HepG2 (cell line): ENCODE results near the gene LRRC4C. TPM values are rescaled to one million over a fixed set of nuclear protein-coding genes. Genes with fewer than 3 reads are reported as not detected.

ENCODE experiments used
- ATAC-seq: fragments of 200-7000 bp; cut with Tn5 transposase; 3 replicates; pipeline ENCODE4 v1.9.1; 2020; ENCODE audit warnings: mild to moderate bottlenecking, moderate library complexity
- BruUV-seq: library from RNA; stranded (reverse); fragments of 400-500 nt; replicated peaks from 2 replicates; lab custom pipeline; 2021; lab: Mats Ljungman, UMichigan
- CTCF ChIA-PET: fragments of 300-600 bp; formaldehyde crosslinking; extraction: SDS; loops from one replicate; lab custom pipeline; 2021; ENCODE audit warnings: low total read pairs, inconsistent platforms, low intra/inter-chr PET ratio; lab: Yijun Ruan, JAX
- POLR2A ChIA-PET: fragments of 350-600 bp; sonication (Branson Sonifier 250); formaldehyde crosslinking; loops from one replicate; lab custom pipeline; 2020; ENCODE audit warnings: antibody characterized with exemption, inconsistent platforms; lab: Yijun Ruan, JAX
- DNase-seq: peaks from one replicate; pipeline ENCODE4 v3.0.0-alpha.2; 2015; ENCODE audit warnings: low spot score
- FAIRE-seq: peaks from 3 replicates; lab custom pipeline; 2011; peaks lifted over from hg19 to GRCh38; lab: Jason Lieb, UNC
- H2AFZ ChIP-seq: one replicate; pipeline ENCODE4 v1.6.1; 2011; ENCODE audit warnings: low read length, inconsistent platforms
- H3K27ac ChIP-seq: fragments of 300-600 bp; 3 replicates; pipeline ENCODE4 v1.8.0; 2011; ENCODE audit warnings: mixed run types, mild to moderate bottlenecking, mixed read lengths, low read length, inconsistent platforms; ENCODE audit not compliant: insufficient read depth; ENCODE audit errors: extremely low read length
- H3K27me3 ChIP-seq, 2 experiments: fragments of 200-600 bp in 1 of 2; 2 replicates in 1 of 2; 3 replicates in 1 of 2; pipeline versions ENCODE4 v1.6.0 to v1.8.0; 2011; ENCODE audit warnings: low read length in 2 of 2, mild to moderate bottlenecking in 2 of 2, moderate library complexity in 2 of 2, inconsistent platforms in 1 of 2; ENCODE audit not compliant: insufficient read depth in 2 of 2, control insufficient read depth in 1 of 2
- H3K36me3 ChIP-seq, 2 experiments: fragments of 200-600 bp in 1 of 2; replicated peaks in 1 of 2; 2 replicates in 1 of 2; 3 replicates in 1 of 2; pipeline versions ENCODE4 v1.5.1 to v1.8.0; 2011; ENCODE audit warnings: low read length in 2 of 2, inconsistent platforms in 1 of 2; ENCODE audit not compliant: insufficient read depth in 2 of 2, control insufficient read depth in 1 of 2
- H3K4me1 ChIP-seq: 2 replicates; pipeline ENCODE4 v1.5.1; 2012; ENCODE audit warnings: low read length, inconsistent platforms; ENCODE audit not compliant: insufficient read depth
- H3K4me2 ChIP-seq: 2 replicates; pipeline ENCODE4 v1.6.0; 2011; ENCODE audit warnings: low read depth, low read length, inconsistent platforms
- H3K4me3 ChIP-seq, 3 experiments: fragments of 200-600 bp in 1 of 3; sonication (generic), shearing (Covaris generic) in 1 of 3; replicated peaks in 1 of 3; 2 replicates each; pipeline ENCODE4 v1.5.1; 2011 to 2016; ENCODE audit warnings: low read length in 3 of 3, inconsistent platforms in 2 of 3, low read depth in 2 of 3, mild to moderate bottlenecking in 2 of 3, control low read depth in 1 of 3, mixed read lengths in 1 of 3; ENCODE audit not compliant: insufficient read depth in 1 of 3
- H3K79me2 ChIP-seq: one replicate; pipeline ENCODE4 v1.6.1; 2011; ENCODE audit warnings: low read length, inconsistent platforms; ENCODE audit not compliant: insufficient read depth
- H3K9ac ChIP-seq: 2 replicates; pipeline ENCODE4 v1.6.0; 2011; ENCODE audit warnings: mild to moderate bottlenecking, low read depth, low read length, inconsistent platforms; ENCODE audit not compliant: insufficient read depth
- H3K9me3 ChIP-seq: 2 replicates; pipeline ENCODE4 v1.5.1; 2012; ENCODE audit warnings: mild to moderate bottlenecking, low read length
- H4K20me1 ChIP-seq: 2 replicates; pipeline ENCODE4 v1.6.0; 2011; ENCODE audit warnings: inconsistent platforms, mild to moderate bottlenecking, low read length, moderate library complexity; ENCODE audit not compliant: insufficient read depth
- FOXJ3 ChIP-seq: sonication (generic); formaldehyde crosslinking; IDR thresholded peaks from 2 replicates; pipeline ENCODE4 v1.4.0; 2020; ENCODE audit warnings: missing genetic modification reagents, mild to moderate bottlenecking, borderline replicate concordance
- GFI1 ChIP-seq: sonication (generic); formaldehyde crosslinking; IDR thresholded peaks from 2 replicates; pipeline ENCODE4 v1.5.0; 2020; ENCODE audit warnings: missing genetic modification reagents, mild to moderate bottlenecking, borderline replicate concordance
- MXI1 ChIP-seq: IDR thresholded peaks from 3 replicates; pipeline ENCODE4 v1.6.1; 2012; ENCODE audit warnings: low read depth, low read length, inconsistent platforms, borderline replicate concordance
- SUZ12 ChIP-seq: fragments of 150-350 bp; IDR thresholded peaks from 2 replicates; pipeline ENCODE4 v1.6.1; 2014; ENCODE audit warnings: low read depth, low read length
- ZKSCAN1 ChIP-seq: fragments of 150-350 bp; IDR thresholded peaks from 2 replicates; pipeline ENCODE4 v1.6.1; 2014; ENCODE audit warnings: low read length
- ZNF562 ChIP-seq: sonication (generic); formaldehyde crosslinking; IDR thresholded peaks from 2 replicates; pipeline ENCODE4 v1.8.0; 2022; ENCODE audit warnings: missing genetic modification reagents, borderline replicate concordance
- ZNF674 ChIP-seq: sonication (generic); formaldehyde crosslinking; IDR thresholded peaks from 2 replicates; pipeline ENCODE4 v1.5.0; 2020; ENCODE audit warnings: low read depth, mild to moderate bottlenecking, missing genetic modification reagents
- ZNF687 ChIP-seq: sonication (generic); formaldehyde crosslinking; IDR thresholded peaks from 2 replicates; pipeline ENCODE4 v1.5.1; 2020; ENCODE audit warnings: mild to moderate bottlenecking, missing genetic modification reagents, moderate library complexity
- ZNF747 ChIP-seq: sonication (generic); formaldehyde crosslinking; IDR thresholded peaks from 2 replicates; pipeline ENCODE4 v1.8.1; 2023; ENCODE audit warnings: missing genetic modification reagents, mild to moderate bottlenecking, borderline replicate concordance
- ZNF777 ChIP-seq: sonication (generic); formaldehyde crosslinking; IDR thresholded peaks from 2 replicates; pipeline ENCODE4 v1.4.0; 2020; ENCODE audit warnings: missing genetic modification reagents
- ZSCAN25 ChIP-seq: sonication (generic); formaldehyde crosslinking; IDR thresholded peaks from 2 replicates; pipeline ENCODE4 v1.8.0; 2022; ENCODE audit warnings: mild to moderate bottlenecking, missing genetic modification reagents
- WGBS: methylation state at CpG from one replicate; pipeline ENCODE4 v1.1.6; 2017; ENCODE audit warnings: low lambda C conversion rate; 5-methylcytosine and 5-hydroxymethylcytosine counted together
- in situ Hi-C: cut with HindIII; loops from 2 replicates; pipeline ENCODE4 v1.10.0; 2017; ENCODE audit warnings: low pct_unique_long_range_greater_than_20kb; ENCODE audit not compliant: extremely low pct_ligation_motif_present
- intact Hi-C: fragments of 100-400 bp; cut with micrococcal nuclease; formaldehyde crosslinking; loops from one replicate; pipeline ENCODE4 v1.10.0; 2022; ENCODE audit not compliant: unreplicated experiment
- polyA plus RNA-seq, 8 experiments: library from polyadenylated mRNA; depleted of rRNA in 3 of 8; stranded (reverse) in 7 of 8; unstranded in 1 of 8; fragments of >200 nt; fragmentation: Illumina TruSeq in 4 of 8; extraction: Trizol in 4 of 8; gene quantifications; 2 replicates each; pipeline versions ENCODE4 v1.2.1 to v1.2.3, GENCODE V29; 2011 to 2016; ENCODE audit warnings: low read depth in 4 of 8, missing spikeins in 1 of 8, mixed read lengths in 1 of 8; ENCODE audit not compliant: insufficient read depth in 1 of 8
- total RNA-seq, 5 experiments: library from RNA; depleted of rRNA; stranded (reverse); fragments of >200 nt; fragmentation: Illumina TruSeq; extraction: Trizol; gene quantifications; 2 replicates each; pipeline ENCODE4 v1.2.3, GENCODE V29; 2016; ENCODE audit warnings: low read depth in 1 of 5

The LRRC4C gene
- total and polyA plus RNA-seq, 2 of the 13 experiments (the other 11 are each of a cell fraction or from before 2014, with no cell fraction given), result not detected

- TF ChIP-seq ZNF687 (CRISPR knock-in tag), result no peak
These were observed 577.2 kb downstream of the LRRC4C start (continued) for GRCh38 chr11:40882301-40882700.

DNA sequence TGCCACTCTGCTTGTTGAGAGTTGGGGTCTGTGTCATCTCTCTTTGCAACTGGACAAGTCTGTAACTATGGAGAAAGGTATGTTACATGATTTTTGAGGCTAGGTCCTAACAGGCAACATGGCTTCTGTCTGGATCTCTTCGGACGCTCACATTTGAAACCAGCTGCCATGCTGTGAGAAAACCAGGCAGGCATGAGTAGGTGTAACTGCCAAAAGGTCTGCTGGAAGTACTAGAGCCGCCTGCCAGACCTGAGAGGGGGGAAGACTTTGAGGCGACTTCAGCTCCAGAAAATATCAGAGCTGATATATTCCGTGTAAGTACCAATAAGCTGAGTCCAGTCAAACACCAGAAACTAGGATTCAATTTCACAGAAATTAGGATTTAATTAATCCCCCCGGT is 579.5 kb downstream of the LRRC4C start:
- Histone ChIP-seq H3K4me3 (no peak overlapping the region), H4K20me1 (no peaks in the 10 kb centered on the region), H3K9me3 (no peaks in the 10 kb centered on the region; the same call in 1 of the 2 replicates), H3K4me2 (no peak overlapping the region), H3K79me2 (no peaks in the 10 kb centered on the region), H3K36me3 (no peaks in the 10 kb centered on the region), H3K4me1 (no peaks in the 10 kb centered on the region)
- no peak for DNase-seq
- no TSS peak for BruUV-seq
- CTCF ChIA-PET, result no interaction called here
- ATAC-seq, result no peak
- in situ Hi-C loops, result no loop called here
- 0% methylated on average over 4 of the region's 6 CpGs for WGBS
- TF ChIP-seq ZNF562 (CRISPR knock-in tag) (no peak), ZNF747 (CRISPR knock-in tag) (no peak), ZKSCAN1 (no peak), ZNF674 (CRISPR knock-in tag) (no peak), ZNF777 (CRISPR knock-in tag) (no peak), GFI1 (CRISPR knock-in tag) (no peak), MXI1 (no peak), SUZ12 (no peak), ZSCAN25 (no peak), FOXJ3 (CRISPR knock-in tag) (no peak)
- TF ChIP-seq, all 625 proteins: peak for 0
- no peaks in the 10 kb centered on the region for H3K27me3 ChIP-seq
- no peak overlapping the region for H3K9ac ChIP-seq
- no peak overlapping the region for H2AFZ ChIP-seq
- no peak for FAIRE-seq
- intact Hi-C loops, result no loop called here
- no peak overlapping the region for H3K27ac ChIP-seq
- POLR2A ChIA-PET, result no interaction called here
